ENCODE results near the gene TTLL5. TPM values are rescaled to one million over a fixed set of nuclear protein-coding genes. Genes with fewer than 3 reads are reported as not detected.
A peak's percentile ranks its signal among the peaks of the same experiment; 100 is the strongest.

The TTLL5 gene
- total RNA-seq, 3 donors from 2014 or later: 21.9 to 66.6 (median 35.7) TPM

DNA sequence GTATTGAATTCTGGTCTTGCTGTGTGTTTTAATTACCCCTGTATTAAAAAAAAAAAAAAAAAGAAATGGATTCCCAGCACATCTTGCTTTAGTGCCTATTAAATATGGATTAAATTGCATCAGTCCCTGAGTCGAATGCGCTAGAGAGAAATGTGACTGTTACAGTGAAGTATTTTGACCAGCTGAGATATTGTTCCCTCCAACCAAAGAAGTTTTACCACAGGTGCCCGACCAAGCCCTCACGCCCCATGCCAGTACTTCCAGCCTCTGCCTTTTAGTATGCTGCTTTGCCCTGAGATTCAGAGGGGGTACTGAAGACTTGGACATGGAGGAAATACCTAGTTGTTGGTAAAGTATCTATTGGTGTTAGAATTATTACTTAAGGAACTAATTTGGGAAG, 159.7 kb downstream of the TTLL5 start:
- TF ChIP-seq POLR2A (IDR thresholded peaks at IDR 0.05): no peak
- TF ChIP-seq POLR2AphosphoS5 (IDR thresholded peaks at IDR 0.05): no peak
- TF ChIP-seq, protein P1, sequence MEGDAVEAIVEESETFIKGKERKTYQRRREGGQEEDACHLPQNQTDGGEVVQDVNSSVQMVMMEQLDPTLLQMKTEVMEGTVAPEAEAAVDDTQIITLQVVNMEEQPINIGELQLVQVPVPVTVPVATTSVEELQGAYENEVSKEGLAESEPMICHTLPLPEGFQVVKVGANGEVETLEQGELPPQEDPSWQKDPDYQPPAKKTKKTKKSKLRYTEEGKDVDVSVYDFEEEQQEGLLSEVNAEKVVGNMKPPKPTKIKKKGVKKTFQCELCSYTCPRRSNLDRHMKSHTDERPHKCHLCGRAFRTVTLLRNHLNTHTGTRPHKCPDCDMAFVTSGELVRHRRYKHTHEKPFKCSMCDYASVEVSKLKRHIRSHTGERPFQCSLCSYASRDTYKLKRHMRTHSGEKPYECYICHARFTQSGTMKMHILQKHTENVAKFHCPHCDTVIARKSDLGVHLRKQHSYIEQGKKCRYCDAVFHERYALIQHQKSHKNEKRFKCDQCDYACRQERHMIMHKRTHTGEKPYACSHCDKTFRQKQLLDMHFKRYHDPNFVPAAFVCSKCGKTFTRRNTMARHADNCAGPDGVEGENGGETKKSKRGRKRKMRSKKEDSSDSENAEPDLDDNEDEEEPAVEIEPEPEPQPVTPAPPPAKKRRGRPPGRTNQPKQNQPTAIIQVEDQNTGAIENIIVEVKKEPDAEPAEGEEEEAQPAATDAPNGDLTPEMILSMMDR (IDR thresholded peaks at IDR 0.05): no peak
- H3K4me1 ChIP-seq: no peaks in the 10 kb centered on the region
- H3K9me3 ChIP-seq: no peaks in the 10 kb centered on the region
- intact Hi-C loops (cut with DNase I; ENCODE audit: low total_unique reads): no loop called here
- no peaks in the 10 kb centered on the region for H3K27me3 ChIP-seq
- DNase-seq (ENCODE audit: low spot score in 2 of 2): no peak
- no peak overlapping the region for H3K27ac ChIP-seq
- H3K36me3 ChIP-seq: no peaks in the 10 kb centered on the region
- no peak overlapping the region for H3K4me3 ChIP-seq

DNA sequence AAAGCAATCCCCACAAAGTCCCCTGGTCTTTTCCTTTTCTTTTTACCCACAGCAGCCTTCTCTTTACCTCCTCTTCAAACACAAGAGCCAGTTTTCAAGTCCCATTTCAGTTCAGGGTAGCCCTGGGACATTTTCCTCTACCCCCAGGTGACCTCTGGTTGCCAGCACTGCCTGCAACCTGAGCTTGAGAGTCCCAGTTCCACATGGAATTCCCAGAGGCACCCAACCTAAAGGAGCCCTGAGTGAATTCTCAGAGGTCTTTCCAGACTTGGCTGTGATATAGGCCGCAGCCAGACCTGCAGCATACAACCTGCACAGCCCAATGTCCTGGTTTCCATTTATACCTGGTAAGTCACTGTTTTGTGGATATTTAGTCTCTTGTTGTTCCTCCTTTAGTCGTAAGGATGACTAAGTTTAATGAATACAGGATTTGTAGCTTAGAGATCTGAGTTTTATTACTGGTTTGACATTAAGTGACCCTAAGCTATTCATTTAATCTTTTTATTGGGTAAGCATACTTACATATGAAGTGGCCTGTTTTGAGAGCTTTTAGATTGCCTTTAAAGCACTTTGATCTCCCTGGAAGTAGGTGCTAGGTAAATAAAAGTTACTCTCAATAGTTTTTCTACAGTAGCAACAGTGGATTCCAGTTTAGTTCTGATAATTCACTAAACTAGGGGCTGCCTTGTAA, 160.9 kb downstream of the TTLL5 start:
- no peaks in the 10 kb centered on the region for H3K36me3 ChIP-seq
- no peak for TF ChIP-seq POLR2AphosphoS5 (IDR thresholded peaks at IDR 0.05)
- TF ChIP-seq, protein P1 (IDR thresholded peaks at IDR 0.05): no peak
- TF ChIP-seq POLR2A (IDR thresholded peaks at IDR 0.05): no peak
- intact Hi-C loops (cut with DNase I; ENCODE audit: low total_unique reads): no loop called here
- no peak for DNase-seq (ENCODE audit: low spot score in 2 of 2)
- no peaks in the 10 kb centered on the region for H3K9me3 ChIP-seq
- no peak overlapping the region for H3K4me3 ChIP-seq
- H3K4me1 ChIP-seq: no peaks in the 10 kb centered on the region
- H3K27me3 ChIP-seq: no peaks in the 10 kb centered on the region
- peak overlapping the region; percentile 62 to 71 for H3K27ac ChIP-seq

DNA sequence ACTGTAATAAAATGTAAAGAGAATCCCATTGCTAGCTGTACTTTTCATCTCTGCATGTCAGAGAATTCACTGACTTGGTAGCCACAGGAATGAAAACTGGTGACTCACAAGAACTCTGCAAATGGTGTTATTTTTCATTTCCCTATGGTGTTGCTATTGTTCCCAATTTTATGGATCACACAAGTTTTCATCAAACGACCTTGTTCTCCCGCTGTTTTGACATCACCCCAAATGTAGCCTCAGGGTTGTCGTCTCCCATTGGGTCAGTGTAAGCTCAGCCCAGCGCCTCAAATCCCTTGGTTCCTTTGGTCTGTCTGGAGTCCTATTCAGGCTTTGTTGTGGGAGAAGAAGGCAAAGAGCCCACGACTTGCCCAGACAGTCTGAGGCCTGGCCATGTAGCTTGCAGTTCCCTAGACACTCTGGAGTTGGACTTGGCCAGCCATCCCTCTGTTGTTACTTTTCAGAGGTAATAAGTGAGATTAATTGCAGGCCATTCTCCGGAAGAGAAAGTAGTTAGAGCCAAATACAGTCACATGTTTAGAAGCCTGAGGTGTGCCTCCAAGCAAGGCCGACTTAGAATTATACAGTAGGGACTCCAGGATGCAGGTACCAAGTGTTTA, 161.6 kb downstream of the TTLL5 start:
- peak overlapping the region; percentile 62 to 71 for H3K27ac ChIP-seq
- DNase-seq (ENCODE audit: low spot score in 2 of 2): no peak
- intact Hi-C loops (cut with DNase I; ENCODE audit: low total_unique reads): no loop called here
- H3K4me3 ChIP-seq: no peak overlapping the region
- no peaks in the 10 kb centered on the region for H3K9me3 ChIP-seq
- no peaks in the 10 kb centered on the region for H3K4me1 ChIP-seq
- no peaks in the 10 kb centered on the region for H3K27me3 ChIP-seq
- H3K36me3 ChIP-seq: no peaks in the 10 kb centered on the region
- no peak for TF ChIP-seq POLR2AphosphoS5 (IDR thresholded peaks at IDR 0.05)
- TF ChIP-seq, protein P1 (IDR thresholded peaks at IDR 0.05): no peak
- no peak for TF ChIP-seq POLR2A (IDR thresholded peaks at IDR 0.05)

DNA sequence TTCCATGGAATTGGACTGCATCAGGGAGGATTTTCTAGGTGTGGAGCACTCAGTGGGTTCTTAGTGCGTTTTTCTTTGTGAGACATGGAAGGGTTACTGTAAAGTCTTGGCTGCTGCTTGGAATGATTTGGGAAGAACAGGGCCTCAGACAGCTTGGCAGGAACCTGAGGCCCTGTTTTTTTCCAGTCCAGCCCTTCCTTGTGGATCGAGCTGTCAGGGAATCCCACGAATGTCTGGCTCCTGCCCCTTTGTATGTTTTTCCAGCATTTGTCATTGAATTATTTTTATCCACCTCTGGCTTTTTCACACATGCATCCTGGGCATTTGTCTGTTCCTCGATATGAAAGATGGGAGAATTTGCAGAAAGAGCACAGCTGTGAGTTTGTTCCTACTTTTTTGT, 162.3 kb downstream of the TTLL5 start:
- Histone ChIP-seq H3K9me3 (no peaks in the 10 kb centered on the region), H3K36me3 (no peaks in the 10 kb centered on the region), H3K27me3 (no peaks in the 10 kb centered on the region), H3K4me1 (no peaks in the 10 kb centered on the region), H3K27ac (peak overlapping the region; percentile 62 to 71), H3K4me3 (no peak overlapping the region)
- intact Hi-C loops (cut with DNase I; ENCODE audit: low total_unique reads): no loop called here
- TF ChIP-seq POLR2A (IDR thresholded peaks at IDR 0.05): no peak
- TF ChIP-seq, protein P1 (IDR thresholded peaks at IDR 0.05): no peak
- TF ChIP-seq POLR2AphosphoS5 (IDR thresholded peaks at IDR 0.05): no peak
- no peak for DNase-seq (ENCODE audit: low spot score in 2 of 2)

DNA sequence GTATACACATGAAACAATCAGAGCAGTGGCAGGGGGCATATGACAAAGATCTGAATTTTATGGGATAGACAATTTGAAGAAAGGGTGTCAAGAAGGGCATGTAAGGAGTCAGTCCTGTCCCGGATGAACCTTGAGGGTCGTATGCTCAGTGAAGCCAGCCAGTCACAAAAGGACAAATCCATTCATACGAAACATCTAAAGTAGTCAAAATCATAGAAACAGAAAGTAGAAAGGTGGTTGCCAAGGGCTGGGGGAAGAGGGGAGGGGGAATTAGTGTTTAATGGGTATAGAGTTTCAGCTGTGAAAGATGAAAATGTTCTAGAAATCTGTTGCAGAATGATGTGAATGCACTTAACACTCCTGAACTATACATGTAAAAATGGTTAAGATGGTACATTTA, 163.3 kb downstream of the TTLL5 start:
- TF ChIP-seq POLR2AphosphoS5 (IDR thresholded peaks at IDR 0.05): no peak
- TF ChIP-seq, protein P1 (IDR thresholded peaks at IDR 0.05): no peak
- TF ChIP-seq POLR2A (IDR thresholded peaks at IDR 0.05): no peak
- H3K27ac ChIP-seq: no peak overlapping the region
- no peaks in the 10 kb centered on the region for H3K9me3 ChIP-seq
- no peaks in the 10 kb centered on the region for H3K4me1 ChIP-seq
- intact Hi-C loops (cut with DNase I; ENCODE audit: low total_unique reads): no loop called here
- H3K4me3 ChIP-seq: no peak overlapping the region
- H3K27me3 ChIP-seq: no peaks in the 10 kb centered on the region
- no peak for DNase-seq (ENCODE audit: low spot score in 2 of 2)
- no peaks in the 10 kb centered on the region for H3K36me3 ChIP-seq
